Stimulated activated CD8-positive, alpha-beta memory T cell treated with anti-CD3 and anti-CD28 coated beads, Interleukin-12 subunit alpha, Interleukin-12 subunit beta, amount 100 ng/mL, for 4 hours (primary cell): ENCODE measurements around the gene CGB3.

Experiments
- DNase-seq: peaks from one replicate; pipeline ENCODE4 v3.0.0-alpha.2; 2020; ENCODE audit warnings: low read depth

The CGB3 gene

DNA sequence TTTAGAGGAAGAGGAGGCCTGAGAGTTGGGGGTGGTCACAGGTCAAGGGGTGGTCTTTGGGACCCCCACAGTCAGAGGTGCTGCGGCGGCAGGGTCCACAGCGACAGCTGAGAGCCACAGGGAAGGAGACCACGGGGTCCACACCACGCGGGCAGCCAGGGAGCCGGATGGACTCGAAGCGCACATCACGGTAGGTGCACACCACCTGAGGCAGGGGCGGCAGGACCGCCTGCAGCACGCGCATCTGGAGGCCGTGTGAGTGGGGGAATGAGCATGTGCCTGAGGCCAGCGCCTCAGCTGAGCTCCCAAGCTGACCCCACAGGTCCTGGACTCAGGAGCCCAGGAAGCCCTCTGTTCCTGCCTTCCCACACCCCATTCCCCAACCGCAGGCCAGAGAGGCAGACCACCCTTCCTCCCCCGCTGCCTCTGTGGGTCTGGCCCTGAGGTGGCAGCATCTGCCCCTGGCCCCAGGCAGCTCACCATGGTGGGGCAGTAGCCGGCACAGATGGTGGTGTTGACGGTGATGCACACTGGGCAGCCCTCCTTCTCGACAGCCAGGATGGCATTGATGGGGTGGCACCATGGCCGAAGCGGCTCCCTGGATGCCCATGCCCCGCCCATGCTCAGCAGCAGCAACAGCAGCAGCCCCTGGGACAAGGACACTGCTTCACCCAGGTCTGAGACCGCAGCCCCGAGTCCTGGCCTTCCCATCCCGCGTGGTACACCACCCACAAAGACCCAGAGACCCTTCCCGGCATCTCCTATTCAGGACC is 7.9 kb downstream of the CGB3 start:
- no peak for DNase-seq

DNA sequence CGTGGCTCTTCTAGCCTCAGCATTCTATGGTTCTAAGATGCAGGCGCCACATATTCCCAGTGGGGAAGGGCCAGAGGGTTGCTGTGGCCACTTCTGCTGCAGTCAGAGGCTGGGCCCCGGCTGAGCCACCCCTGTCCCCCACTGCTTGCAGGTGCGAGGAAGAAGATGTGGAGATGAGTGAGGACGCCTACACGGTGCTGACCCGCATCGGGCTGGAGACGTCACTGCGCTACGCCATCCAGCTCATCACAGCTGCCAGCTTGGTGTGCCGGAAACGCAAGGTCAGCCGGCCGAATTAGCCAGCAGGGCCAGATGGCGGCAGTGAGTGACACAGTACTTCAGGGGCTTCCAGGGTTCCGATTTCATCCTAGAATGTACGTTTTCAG is 9.3 kb downstream of the CGB3 start:
- no peak for DNase-seq

DNA sequence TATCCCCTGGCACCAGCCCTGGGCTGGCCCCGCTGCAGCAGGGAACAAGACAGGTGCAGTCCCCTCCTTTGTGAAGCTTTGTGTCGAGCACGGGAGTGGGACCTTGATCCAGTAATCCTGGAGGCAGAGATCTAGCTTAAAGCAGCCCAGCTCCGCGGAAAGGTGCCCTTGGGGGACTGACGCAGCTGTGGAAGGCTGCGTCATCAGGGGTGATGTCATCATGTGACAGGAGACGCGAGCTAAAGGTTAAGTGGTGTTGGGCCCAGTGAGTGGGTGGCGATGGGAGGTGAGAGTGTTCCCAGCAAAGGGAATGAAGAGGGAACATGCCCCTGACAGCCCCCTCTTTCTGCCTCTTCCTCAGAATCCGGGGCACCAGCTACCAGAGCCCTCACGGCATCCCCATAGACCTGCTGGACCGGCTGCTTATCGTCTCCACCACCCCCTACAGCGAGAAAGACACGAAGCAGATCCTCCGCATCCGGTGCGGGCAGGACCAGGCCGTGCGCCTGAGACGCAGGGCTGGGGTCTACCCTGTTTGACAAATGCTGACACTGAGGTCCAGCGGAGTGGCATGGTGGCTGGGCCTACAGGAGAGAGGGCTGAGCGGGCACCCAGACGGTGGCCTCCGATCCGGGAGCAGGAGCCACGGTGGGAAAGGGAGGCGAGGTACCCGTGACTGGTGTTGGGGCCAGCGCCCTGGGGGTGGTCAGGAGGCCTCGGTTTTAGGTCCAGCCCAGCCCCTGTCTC is 9.8 kb downstream of the CGB3 start:
- no peak for DNase-seq

DNA sequence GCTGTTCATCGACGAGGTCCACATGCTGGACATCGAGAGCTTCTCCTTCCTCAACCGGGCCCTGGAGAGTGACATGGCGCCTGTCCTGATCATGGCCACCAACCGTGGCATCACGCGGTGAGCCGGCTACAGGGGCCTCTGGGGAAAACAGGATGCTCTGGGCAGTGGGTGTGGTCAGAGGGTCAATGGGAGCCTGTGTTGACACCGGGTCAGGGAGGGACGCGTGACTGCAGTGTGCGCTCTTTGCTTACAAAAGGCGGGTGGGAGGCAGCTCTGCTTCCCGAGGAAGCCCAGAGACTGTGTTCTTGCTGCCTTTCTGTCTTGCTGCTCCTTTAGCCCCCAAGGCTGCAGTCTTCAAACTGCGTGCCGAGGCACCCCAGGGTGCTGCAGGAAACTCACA is 12.9 kb downstream of the CGB3 start:
- no peak for DNase-seq

DNA sequence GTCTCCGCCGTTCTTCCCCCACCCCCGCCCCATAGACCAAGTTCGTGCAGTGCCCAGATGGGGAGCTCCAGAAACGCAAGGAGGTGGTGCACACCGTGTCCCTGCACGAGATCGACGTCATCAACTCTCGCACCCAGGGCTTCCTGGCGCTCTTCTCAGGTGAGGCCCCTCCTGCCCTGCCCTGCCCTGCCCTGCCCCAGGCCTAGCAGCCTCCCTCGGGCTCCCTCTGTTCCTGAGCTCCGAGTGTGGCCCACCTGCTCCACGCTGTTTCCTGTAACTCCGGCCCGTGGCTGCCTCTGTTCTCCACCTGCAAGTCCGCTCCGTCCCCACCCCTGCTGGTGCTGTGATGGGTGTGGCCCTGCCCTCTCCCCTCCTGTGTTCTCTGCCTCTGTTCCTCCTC is 13.7 kb downstream of the CGB3 start:
- no peak for DNase-seq

DNA sequence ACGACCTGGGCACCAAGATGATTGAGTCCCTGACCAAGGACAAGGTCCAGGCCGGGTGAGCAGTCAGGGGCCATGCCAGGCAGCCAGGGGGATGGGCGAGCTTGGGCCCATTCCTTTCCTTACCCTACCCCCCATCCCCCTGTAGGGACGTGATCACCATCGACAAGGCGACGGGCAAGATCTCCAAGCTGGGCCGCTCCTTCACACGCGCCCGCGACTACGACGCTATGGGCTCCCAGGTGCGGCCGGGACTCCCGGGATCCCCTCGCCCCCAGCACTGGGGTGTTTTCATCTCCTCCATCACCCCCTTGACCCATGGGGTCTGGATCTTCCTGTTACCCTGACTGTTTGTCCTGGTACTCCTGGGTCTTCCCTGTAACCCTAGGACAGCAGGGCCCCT is 14.3 kb downstream of the CGB3 start:
- DNase-seq, result no peak

DNA sequence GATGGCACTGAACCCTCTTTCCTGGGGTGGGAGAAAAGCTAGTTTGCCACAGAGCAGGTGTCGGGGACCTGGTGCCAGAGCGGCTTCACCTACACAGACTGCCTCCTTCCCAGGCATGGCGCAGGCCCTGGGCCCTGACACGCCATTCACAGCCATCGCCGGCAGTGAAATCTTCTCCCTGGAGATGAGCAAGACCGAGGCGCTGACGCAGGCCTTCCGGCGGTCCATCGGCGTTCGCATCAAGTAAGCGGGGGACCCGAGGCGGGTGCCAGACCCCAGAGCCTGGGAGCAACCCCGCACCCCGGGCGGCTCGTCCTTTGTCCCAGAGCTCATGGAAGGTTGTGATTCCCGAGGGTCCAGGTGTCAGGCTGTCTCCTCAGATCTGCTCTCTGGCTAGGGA is 17.2 kb downstream of the CGB3 start:
- DNase-seq, result no peak

DNA sequence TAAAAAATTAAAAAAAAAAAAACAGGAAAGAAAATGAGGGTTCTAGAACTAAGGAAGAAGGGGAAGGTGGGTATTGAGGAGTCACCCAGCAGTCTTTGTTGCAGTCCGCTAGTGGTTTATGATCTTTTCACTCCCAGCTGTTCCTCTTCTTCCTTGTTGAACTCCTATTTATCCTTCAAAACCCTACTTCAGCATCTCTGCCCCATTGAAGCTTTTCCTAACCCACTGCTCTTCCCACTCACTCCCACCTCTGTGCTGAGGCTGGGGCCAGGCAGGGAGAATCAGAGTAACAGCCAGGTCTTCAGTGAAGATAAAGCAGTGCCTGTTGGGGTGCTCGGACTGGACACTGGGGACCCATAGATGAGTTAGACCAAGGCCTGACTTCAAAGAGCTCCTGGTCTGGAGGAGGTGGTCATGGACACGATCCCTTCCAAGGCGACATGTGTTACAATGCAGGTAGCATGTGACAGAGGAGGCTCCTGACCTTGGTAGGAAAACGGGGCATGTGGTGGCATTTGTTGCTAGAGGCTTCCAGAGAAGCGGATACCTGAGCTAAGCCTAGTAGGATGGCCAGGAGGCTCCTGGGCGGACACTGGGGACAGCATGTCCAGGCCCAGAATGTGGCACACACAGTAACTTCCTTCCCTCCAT is 19.0 kb downstream of the CGB3 start:
- no peak for DNase-seq

DNA sequence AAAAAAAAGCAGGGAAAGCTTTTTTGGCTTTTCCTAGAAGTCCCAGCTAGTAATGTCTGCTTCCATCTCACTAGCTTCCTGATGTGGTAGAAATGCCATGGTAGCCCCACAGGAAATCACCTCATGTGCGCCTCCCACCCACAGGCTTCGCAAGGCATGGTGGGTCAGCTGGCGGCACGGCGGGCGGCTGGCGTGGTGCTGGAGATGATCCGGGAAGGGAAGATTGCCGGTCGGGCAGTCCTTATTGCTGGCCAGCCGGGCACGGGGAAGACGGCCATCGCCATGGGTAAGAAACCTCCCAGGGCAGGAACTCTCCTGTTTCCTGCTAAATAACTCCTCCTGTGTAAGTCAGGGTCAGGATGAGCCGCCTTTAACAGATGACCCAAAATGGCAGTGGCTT is 20.0 kb downstream of the CGB3 start:
- no peak for DNase-seq

DNA sequence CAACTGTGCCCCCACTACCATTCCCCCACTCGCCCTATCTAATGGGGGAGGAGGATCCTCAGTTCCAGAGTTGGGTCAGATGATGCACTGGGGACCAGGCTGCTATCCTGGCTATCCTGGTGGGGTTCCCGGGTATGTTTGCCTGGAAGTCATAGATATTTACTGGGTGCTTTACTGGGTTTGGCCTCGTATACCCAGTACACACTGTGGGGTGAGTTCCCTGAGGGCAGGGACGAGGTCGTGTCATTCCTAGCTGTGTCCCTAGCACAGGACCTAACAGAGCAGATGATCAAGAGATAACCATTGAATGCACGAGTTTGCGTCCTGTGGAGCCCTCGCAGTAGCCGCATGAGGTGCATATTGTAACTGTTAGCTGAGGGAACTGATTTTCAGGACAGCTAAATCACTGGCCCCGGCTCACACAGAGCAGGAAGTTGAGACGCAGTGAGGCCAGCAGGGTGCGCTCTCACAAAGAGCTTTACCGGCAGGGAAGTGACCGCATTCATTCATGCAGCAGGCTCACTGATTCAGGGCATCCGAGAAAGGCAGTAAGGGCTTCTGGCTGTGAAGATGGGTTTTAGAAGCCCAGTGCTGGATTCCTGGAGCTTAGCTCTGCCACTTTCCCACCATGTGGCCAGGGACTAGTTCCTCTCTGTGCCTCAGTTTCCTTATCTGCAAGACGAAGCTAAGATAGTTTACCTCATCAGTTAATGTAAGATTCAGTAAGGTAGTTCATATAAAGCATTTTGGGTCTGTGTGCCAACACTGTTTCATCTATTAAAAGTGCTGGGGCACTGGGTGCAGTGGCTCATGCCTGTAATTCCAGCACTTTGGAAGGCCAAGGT is 24.4 kb downstream of the CGB3 start:
- DNase-seq, result peak; percentile 45

DNA sequence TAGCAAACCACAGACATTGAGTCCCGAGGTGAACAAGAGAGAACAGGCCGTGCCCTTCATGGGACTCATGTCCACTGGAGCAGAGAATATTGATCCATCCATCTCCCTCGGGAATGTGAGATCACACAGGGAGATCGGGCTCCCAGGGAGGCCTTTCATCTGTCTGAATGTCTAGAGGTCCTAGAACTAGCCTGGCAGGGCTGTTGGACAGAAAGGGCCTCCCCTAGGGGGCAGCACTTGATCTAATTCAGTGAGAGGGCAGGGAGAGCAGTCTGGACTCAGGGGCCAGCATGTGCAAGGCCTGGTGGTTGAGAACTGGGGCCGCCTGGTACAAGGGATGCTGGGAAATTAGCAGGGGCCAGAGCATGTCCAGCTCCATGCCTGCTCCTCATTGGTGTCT is 26.2 kb downstream of the CGB3 start:
- DNase-seq, result no peak

DNA sequence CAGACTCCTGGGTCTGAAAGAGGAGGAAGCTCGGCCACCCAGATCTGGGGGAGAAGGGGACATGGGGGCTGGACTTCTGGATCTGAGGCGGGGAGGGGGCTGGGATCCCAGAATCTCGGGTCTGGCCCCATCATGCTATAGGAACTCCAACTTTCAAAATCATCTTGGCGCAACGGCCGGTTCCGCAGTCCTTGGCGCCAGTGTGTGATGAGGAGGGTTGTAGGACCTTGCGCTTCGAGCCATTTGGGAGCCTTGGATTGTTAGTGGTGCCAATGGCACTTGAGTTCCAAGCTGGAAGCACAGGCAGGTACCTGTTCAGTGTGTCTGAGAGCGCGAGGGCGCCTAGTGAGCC is 30.1 kb downstream of the CGB3 start:
- DNase-seq, result no peak

DNA sequence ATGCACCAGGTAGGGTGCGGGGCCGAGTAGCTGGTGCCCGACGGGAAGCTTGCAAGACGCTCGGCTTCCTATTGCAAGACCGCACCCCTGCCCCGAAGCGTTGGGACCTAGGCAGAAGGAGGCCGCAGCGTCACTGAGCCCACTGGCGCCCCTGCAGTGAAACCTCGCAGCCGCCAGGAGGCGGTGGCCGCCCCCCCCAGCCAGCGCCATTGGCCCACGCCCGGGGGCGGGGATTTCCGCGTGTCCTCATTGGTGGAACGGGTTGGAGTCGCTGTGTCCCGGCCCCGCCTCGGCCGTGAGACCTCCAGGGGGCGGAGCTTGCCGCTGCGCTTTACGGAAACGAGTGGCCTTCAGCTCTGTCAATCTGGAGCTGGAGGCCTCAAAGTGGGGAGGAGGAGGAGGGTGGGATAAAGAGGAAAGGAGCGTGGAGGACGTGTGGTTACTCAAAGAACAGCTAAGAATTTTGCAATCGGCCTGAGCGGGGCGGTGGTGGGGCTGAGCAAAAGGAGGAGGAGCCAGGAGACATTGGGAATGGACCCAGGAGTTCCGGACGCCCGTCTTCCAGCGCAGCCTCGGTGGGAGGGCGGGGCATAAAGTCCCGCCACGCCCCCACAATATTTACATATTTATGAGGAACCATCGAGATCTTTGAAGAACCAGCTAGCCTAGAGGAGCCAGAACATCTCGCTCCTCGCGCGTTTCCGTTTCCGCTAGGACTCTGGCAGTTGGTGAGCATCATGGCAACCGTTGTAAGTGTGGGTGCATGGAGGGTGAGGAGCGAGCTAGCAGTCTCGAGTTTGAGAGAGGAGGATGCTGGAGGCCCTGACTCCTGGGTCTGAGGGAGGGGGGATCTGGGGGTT is 30.7 kb downstream of the CGB3 start, which contains the start of the genes GYS1 and RUVBL2:
Gene GYS1, minus strand, starts transcription at position 135 of the 860 bp plus-strand sequence. CDS start 197 bp downstream, outside the sequence.
Gene RUVBL2, plus strand, starts transcription at position 713 of the 860 bp plus-strand sequence. Its CDS starts 25 bp downstream, at position 738.
- DNase-seq, result peak; percentile 99

DNA sequence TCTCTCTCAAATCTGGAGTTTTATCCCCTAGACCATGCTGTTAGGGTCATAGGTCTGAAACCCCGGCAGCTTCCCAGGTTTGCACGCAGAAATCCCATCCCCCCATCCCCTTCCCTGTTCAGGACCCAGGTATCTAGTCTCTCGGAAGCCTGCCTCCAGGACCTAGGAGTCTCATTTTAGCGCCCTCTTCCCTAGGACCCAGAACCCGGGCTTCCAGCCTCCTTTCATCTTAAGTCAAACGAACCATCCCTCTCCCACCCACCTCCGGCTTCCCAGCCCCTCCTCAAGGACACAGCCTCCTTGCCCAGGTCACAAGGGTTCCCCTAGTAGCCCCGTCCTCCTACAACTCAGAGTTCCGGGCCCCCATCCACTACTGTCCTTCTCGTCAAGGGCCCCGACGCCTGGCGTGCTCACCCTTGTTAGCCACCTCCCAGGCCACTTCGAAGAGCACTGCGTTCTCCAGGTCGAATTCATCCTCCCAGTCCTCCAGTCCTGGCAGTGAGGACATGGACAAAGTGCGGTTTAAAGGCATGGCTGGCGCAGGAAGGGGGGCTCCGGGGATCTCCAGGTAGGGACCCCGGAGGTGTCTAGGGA is 31.5 kb downstream of the CGB3 start:
- DNase-seq, result no peak

DNA sequence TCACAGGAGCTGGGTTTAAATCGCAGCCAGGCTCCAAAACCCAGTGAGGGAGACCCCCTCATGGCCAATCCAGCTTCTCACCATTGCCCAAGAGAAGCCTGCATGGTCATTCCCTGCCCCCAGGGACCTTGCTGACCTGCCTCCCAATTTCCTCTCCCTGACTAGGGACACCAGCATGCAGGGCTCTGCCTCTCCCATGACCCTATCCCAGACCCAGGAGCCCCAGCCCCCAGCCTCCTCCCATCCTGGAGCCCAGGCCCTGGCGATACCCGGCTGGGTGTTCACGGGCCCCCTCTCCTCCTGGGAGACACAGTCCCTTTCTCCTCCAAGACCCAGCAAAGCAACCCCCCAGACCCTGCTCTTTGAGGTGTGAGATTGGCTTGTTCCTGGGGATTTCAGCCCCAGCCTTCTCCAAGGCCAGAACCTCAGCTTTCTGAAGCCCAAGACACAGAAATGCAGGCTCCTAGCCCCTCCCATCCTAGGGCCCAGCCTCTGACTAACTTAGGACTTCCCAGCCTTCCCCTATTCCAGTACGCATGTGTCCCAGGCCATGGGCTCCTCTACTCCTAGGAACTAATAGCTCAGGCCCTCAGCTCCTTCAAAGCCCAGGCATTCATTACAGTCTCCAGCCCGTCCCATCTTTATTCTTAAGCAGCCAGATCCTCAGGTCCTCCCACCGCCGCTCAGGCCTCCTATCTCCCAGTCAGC is 32.1 kb downstream of the CGB3 start:
- no peak for DNase-seq

DNA sequence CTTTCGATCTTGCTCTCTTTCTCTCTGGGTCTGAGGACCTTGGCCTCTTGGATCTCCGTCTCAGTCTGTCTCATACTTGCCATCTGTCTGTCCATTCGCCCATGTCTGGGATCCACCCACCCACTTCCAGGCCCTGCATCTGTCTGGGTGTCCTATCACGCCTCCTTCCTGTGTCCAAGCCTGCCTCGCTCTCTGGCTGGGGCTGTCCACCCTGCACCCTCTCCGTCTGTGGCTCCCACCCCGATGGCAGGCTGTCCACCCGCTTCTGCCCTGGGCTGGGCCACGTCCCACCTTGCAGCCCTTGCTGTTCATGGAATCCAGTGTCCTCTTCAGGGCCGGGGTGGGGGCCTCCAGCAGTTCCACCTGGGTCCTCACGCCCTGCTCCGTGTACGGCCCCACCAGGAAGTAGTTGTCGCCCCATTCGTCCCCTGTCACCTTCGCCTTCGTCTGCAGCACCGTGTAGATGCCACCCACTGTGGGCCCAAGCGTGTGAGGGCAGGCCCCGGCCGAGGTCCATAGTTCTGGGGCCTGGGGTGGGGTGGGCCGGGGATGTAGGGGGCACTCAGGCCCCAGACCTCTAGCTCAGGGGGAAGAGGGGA is 33.0 kb downstream of the CGB3 start:
- no peak for DNase-seq

DNA sequence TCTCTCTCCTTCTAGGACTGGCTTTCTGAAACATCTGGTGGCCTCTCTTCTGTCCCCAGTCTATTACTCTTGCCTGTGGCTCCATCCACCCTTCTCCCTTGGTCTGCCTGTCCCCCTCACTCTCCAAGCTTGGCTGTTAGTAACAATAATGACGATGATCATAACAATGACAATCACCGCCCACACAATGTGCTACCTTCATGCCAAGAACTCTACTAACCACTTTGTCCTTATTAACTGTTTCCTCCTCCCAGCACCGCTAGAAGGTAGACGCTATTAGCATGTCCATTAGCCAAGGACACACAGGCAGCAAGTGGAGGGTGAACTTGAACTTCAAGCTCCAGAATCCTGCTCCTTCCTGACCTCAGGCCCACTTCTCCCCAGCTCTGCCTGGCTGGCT is 33.7 kb downstream of the CGB3 start:
- DNase-seq, result no peak

DNA sequence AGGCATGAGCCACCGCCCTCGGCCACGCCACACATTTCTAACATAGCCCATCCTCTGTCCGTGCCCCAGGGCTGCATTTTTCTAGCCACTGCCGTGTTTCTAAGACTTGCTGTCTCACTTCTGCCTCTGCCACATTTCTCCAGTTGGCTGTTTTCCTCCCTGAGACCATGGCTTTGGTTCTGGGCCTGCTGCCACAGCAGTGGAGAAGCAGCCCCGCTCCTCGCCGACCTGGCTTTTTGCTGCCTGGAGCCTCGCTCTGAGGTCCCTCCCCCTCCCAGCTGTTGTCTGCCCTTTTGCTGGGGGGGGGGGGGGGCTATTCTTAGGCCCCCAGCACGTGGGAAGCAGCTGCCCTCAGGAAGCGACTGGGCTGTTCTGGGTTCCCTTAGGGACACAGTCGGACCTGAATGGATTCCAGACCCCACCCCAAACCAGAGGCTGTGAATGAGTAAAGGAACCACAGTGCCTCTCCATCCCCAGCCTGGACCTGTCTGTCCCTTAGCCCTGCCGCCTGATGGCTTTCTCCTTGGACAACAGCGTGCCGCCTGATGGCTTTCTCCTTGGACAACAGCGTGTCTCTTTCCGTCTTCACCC is 34.3 kb downstream of the CGB3 start:
- DNase-seq, result no peak

DNA sequence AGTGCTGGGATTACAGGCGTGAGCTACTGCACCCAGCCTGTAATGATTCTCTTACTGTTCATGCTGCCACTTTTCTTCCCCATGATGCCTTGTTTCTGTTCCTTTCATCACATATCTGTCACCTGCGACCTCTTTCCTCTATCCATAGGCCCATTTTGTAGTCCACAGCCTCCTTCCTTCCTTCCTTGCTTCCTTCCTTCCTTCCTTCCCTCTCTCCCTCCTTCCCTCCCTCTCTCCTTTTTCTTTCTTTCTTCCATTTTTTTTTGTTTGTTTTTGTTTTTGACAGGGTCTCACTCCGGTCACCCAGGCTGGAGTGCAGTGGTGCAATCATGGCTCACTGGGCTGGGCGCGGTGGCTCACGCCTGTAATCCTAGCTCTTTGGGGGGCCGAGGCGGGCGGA is 35.3 kb downstream of the CGB3 start:
- no peak for DNase-seq
